NCI-H2171 treated with DMSO at 0.1 percent for 48 hours (cell line): ENCODE data around the gene MYLK.

ENCODE experiments used
- DNase-seq: peaks from one replicate; lab custom pipeline; 2025; lab: John Stamatoyannopoulos, UW

Gene MYLK

GRCh38 chr3:123590685-123591450, 293.3 kb downstream of the MYLK start:
- DNase-seq = no peak

GRCh38 chr3:123587401-123587800, 296.7 kb downstream of the MYLK start:
- DNase-seq = no peak

GRCh38 chr3:123586968-123587367, 297.2 kb downstream of the MYLK start:
- no peak for DNase-seq

- DNase-seq = peak; percentile 91
Observed at GRCh38 chr3:123586131-123586530, 298.0 kb downstream of the MYLK start.

GRCh38 chr3:123584988-123585937, 298.9 kb downstream of the MYLK start, which contains the start of gene HACD2:
HACD2 (minus strand) TSS chr3:123585053; CDS start chr3:123585027, 26 bp downstream.
- peak; percentile 98 for DNase-seq

- peak; percentile 17 for DNase-seq
Observed at GRCh38 chr3:123584284-123584987, 299.7 kb downstream of the MYLK start.

- DNase-seq = no peak
Observed at GRCh38 chr3:123583561-123583960, 300.6 kb downstream of the MYLK start.

GRCh38 chr3:123582315-123582714, 301.8 kb downstream of the MYLK start:
- DNase-seq = peak; percentile 69

GRCh38 chr3:123576122-123576521, 308.0 kb downstream of the MYLK start:
- no peak for DNase-seq

GRCh38 chr3:123571973-123572365, 312.2 kb downstream of the MYLK start:
- no peak for DNase-seq

GRCh38 chr3:123571264-123571972, 312.7 kb downstream of the MYLK start:
- no peak for DNase-seq

GRCh38 chr3:123568875-123569274, 315.3 kb downstream of the MYLK start:
- no peak for DNase-seq

GRCh38 chr3:123568034-123568433, 316.1 kb downstream of the MYLK start:
- no peak for DNase-seq

GRCh38 chr3:123564056-123564455, 320.1 kb downstream of the MYLK start:
- no peak for DNase-seq

GRCh38 chr3:123562547-123562946, 321.6 kb downstream of the MYLK start:
- DNase-seq = no peak

GRCh38 chr3:123561188-123561587, 322.9 kb downstream of the MYLK start:
- no peak for DNase-seq
